ENCODE results near the gene TMEM235.

DNA sequence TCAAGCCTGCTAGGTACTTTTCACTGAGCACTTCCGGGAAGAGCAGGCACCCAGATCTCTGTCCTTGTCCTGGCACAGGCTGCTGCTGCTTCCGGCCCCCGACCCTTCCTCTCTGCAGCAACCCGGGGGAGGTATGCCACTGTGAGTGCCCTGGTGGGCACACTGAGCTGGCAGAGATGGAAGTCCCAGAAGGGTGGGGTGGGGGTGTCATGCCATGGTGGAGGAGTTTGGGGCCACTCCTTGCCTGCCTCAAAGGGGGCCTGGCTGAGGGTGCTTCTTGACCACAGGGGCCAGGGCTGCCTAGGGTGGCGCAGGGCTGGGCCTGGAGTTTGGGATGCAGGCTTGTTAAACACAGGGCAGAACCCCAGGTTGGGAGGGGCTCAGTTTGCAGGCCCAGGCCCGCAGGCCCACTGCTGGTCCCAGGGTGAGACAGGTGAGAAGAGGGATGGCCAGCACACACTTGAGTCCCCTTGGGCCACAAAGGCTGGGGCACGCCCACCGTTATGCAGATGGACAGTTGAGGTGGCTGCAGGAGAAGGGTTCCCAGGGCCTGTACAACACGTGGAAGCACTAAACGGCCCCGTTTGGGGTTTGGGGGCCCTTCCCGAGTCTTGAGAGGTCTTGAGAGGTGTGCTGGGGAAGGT is 8.7 kb downstream of the TMEM235 start:
- no peak for TF ChIP-seq BHLHE40 (IDR thresholded peaks at IDR 0.05; ENCODE audit: borderline replicate concordance)
- TF ChIP-seq FOXA1 (IDR thresholded peaks at IDR 0.05), result no peak
- no peak for TF ChIP-seq LEF1 (IDR thresholded peaks at IDR 0.05; ENCODE audit: borderline replicate concordance)
- TF ChIP-seq ELF4 (IDR thresholded peaks at IDR 0.05), result no peak
- no peak for TF ChIP-seq SUZ12 (IDR thresholded peaks at IDR 0.05)
- no peak for TF ChIP-seq FOXK2 (IDR thresholded peaks at IDR 0.05)
- no peak for TF ChIP-seq SP1 (IDR thresholded peaks at IDR 0.05)
- no peak for TF ChIP-seq ZNF384 (IDR thresholded peaks at IDR 0.05)
- TF ChIP-seq NFRKB (IDR thresholded peaks at IDR 0.05), result no peak
- TF ChIP-seq HDGF (IDR thresholded peaks at IDR 0.05; ENCODE audit: borderline replicate concordance), result no peak
- TF ChIP-seq CTBP1 (IDR thresholded peaks at IDR 0.05; ENCODE audit: borderline replicate concordance), result no peak
- TF ChIP-seq FOXM1 (IDR thresholded peaks at IDR 0.05; ENCODE audit: borderline replicate concordance), result no peak
- no peak for TF ChIP-seq TARDBP (IDR thresholded peaks at IDR 0.05)
- no peak for TF ChIP-seq L3MBTL2 (conservative IDR thresholded peaks at IDR 0.05)
